ENCODE data around the gene QSOX1.
A peak's percentile ranks its signal among the peaks of the same experiment; 100 is the strongest.

Gene QSOX1

DNA sequence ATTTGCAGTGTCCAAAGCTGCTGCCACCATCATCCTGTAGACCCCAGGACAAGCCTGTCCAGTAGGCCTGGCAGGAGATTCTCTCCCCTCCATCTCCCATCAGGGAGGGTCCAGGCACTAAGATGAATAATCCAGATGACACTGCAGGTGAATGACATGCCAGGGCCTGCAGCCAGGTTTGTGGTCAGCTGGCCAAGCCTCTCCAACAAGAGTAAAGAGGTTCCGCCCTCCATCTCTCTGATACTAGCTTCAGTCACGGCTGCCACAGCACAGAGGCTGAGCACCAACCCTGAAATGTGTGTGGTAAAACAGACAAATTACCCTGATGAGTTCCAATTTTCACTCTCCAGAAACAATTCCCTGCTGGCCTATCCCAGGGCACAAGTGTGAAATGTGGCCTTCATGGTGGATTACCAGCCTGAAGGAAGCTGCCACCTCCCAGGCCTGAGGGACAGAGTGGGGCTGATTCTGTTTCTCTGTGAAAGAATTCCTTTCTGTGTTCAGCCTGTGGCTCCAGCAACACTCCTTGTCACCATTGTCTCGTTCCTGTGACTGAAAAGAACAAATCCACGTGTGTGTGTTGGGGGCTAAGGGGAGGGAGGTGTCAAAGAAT lies 55.4 kb downstream of the QSOX1 start:
- Mint-ChIP-seq H3K9me3 (no peaks in the 10 kb centered on the region), H3K27ac (no peak overlapping the region), H3K36me3 (ENCODE audit: insufficient read depth) (no peaks in the 10 kb centered on the region), H3K4me1 (ENCODE audit: low read depth in 2 of 2) (peaks cover 7 to 9% of the 10 kb centered on the region in 2 donors), H3K27me3 (peaks cover 5 to 17% of the 10 kb centered on the region in 2 donors), H3K4me3 (no peak overlapping the region)
- DNase-seq (no peak), ATAC-seq (replicated peaks) (no peak)

- Mint-ChIP-seq H3K36me3 (ENCODE audit: insufficient read depth) (no peaks in the 10 kb centered on the region), H3K27me3 (peaks cover 5 to 17% of the 10 kb centered on the region in 2 donors), H3K4me1 (ENCODE audit: low read depth in 2 of 2) (peaks cover 7 to 9% of the 10 kb centered on the region in 2 donors), H3K27ac (no peak overlapping the region), H3K9me3 (no peaks in the 10 kb centered on the region), H3K4me3 (no peak overlapping the region)
- DNase-seq (no peak), ATAC-seq (replicated peaks) (no peak)
These were observed 56.6 kb downstream of the QSOX1 start for GRCh38 chr1:180211156-180211859.

DNA sequence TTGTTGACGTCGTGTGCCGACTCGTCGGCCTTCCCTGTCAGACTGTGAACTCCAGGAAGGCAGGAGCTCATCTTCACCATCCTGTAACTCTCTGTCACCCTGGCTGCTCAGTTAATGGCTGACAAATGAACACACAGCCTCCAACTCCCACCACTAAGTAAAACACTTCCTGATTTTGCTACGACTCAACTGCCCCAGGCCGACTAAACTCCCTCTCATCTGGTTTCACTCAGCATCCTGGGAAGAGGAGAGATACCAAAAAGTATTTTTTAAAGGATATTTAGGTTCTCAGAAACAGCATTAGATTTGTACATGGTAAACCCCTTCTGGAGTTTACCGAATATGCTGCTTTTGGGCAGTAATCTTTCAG lies 57.2 kb downstream of the QSOX1 start:
- Mint-ChIP-seq H3K4me1 (ENCODE audit: low read depth in 2 of 2) (peaks cover 7 to 9% of the 10 kb centered on the region in 2 donors), H3K27me3 (peaks cover 5 to 17% of the 10 kb centered on the region in 2 donors), H3K36me3 (ENCODE audit: insufficient read depth) (no peaks in the 10 kb centered on the region), H3K9me3 (no peaks in the 10 kb centered on the region), H3K4me3 (no peak overlapping the region), H3K27ac (no peak overlapping the region)
- DNase-seq (no peak), ATAC-seq (replicated peaks) (no peak)

- Mint-ChIP-seq H3K36me3 (ENCODE audit: insufficient read depth) (no peaks in the 10 kb centered on the region), H3K27ac (peak overlapping the region; percentile 39 to 80), H3K4me3 (peak overlapping the region; percentile 60 to 73), H3K27me3 (peaks cover 5 to 17% of the 10 kb centered on the region in 2 donors), H3K4me1 (ENCODE audit: low read depth in 2 of 2) (peaks cover 7 to 9% of the 10 kb centered on the region in 2 donors), H3K9me3 (no peaks in the 10 kb centered on the region)
- DNase-seq (peak; percentile 22 to 55 (median 38)), ATAC-seq (replicated peaks) (peak; percentile 73)
These were observed 58.9 kb downstream of the QSOX1 start for GRCh38 chr1:180213401-180214170.

DNA sequence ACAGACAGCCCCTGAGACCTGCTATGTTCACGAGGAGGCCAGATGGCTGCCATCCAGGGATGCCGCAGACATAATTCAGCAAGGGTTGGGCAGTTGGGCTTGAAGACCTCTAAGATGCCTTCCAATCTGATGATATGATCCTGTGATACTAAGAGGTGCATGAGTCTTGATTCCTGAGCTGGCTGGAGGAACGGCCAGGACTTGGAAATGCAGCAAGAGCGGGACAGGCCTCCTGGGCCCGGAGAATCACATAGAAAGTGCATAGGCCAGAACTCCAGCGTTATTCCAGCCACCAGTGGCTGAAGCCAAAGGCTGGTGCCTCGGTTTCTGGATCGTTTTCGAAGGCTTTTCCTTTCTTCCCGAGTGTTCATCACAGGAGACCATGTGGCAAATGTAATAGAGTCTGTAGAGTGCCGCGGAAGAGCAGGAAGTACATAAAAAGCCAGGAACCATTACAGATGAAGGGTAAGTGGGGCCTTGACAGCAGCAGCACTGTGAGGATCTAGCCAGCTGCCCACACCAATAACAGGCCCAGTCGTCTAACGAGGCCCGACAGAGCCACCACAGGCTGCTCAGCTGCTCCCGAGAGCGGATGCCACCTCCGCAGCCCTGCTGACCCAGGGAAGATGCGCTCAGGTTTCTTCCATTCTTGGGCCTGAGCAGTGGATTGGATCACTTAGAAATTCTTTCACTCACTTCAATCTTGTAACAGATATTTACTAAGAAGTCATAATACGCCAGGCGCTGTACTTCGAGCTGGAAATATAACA lies 61.4 kb downstream of the QSOX1 start:
- H3K27ac Mint-ChIP-seq = peak overlapping the region in 1 of 2 donors; percentile 26
- no peak for ATAC-seq (replicated peaks)
- no peaks in the 10 kb centered on the region for H3K9me3 Mint-ChIP-seq

GRCh38 chr1:180217006-180217405 lies 62.3 kb downstream of the QSOX1 start:
- H3K9me3 Mint-ChIP-seq = no peaks in the 10 kb centered on the region
- peaks cover 2 to 28% of the 10 kb centered on the region in 2 donors for H3K27me3 Mint-ChIP-seq
- H3K36me3 Mint-ChIP-seq (ENCODE audit: insufficient read depth) = no peaks in the 10 kb centered on the region
- H3K4me1 Mint-ChIP-seq (ENCODE audit: low read depth in 2 of 2) = peaks cover 7 to 9% of the 10 kb centered on the region in 2 donors
- DNase-seq (no peak), ATAC-seq (replicated peaks) (no peak)
- no peak overlapping the region for H3K4me3 Mint-ChIP-seq
- no peak overlapping the region for H3K27ac Mint-ChIP-seq

More for the DNA sequence above, 61.4 kb downstream of the QSOX1 start:
- no peak overlapping the region for H3K4me3 Mint-ChIP-seq
- peaks cover 5 to 28% of the 10 kb centered on the region in 2 donors for H3K27me3 Mint-ChIP-seq
- DNase-seq = no peak
- H3K4me1 Mint-ChIP-seq (ENCODE audit: low read depth in 2 of 2) = peaks cover 7 to 9% of the 10 kb centered on the region in 2 donors
- H3K36me3 Mint-ChIP-seq (ENCODE audit: insufficient read depth) = no peaks in the 10 kb centered on the region

- ATAC-seq (replicated peaks) (no peak), DNase-seq (no peak)
- Mint-ChIP-seq H3K4me1 (ENCODE audit: low read depth in 2 of 2) (no peaks in the 10 kb centered on the region), H3K27ac (no peak overlapping the region), H3K27me3 (peaks cover 18 to 47% of the 10 kb centered on the region in 2 donors), H3K36me3 (ENCODE audit: insufficient read depth) (no peaks in the 10 kb centered on the region), H3K4me3 (no peak overlapping the region), H3K9me3 (no peaks in the 10 kb centered on the region)
These were observed 64.4 kb downstream of the QSOX1 start for GRCh38 chr1:180218806-180219765.

GRCh38 chr1:180219776-180220175 lies 65.1 kb downstream of the QSOX1 start:
- Mint-ChIP-seq H3K27me3 (peaks cover 25 to 54% of the 10 kb centered on the region in 2 donors), H3K36me3 (ENCODE audit: insufficient read depth) (no peaks in the 10 kb centered on the region), H3K4me1 (ENCODE audit: low read depth in 2 of 2) (no peaks in the 10 kb centered on the region), H3K27ac (no peak overlapping the region), H3K4me3 (no peak overlapping the region), H3K9me3 (no peaks in the 10 kb centered on the region)
- DNase-seq (no peak), ATAC-seq (replicated peaks) (no peak)

DNA sequence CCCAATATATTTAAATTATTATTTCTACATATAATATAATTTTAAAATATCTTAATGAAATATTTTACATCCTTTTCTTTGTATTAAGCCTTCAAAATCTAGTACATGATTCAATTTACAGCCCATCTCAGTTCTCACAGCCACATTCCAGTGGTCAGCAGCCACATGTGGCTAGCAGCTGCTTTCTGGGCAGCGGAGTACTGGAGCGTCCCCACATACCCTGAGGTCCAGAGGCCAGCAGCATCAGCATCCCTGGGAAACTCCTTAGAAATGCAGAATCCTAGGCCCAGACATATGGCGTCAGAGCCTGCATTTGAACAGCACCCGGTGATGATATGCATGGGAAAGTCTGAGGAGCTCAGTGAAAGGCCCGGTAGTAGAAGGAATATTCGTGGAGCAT lies 66.8 kb downstream of the QSOX1 start:
- Mint-ChIP-seq H3K4me3 (no peak overlapping the region), H3K27me3 (peaks cover 35 to 70% of the 10 kb centered on the region in 2 donors), H3K27ac (no peak overlapping the region), H3K36me3 (ENCODE audit: insufficient read depth) (no peaks in the 10 kb centered on the region), H3K9me3 (no peaks in the 10 kb centered on the region), H3K4me1 (ENCODE audit: low read depth in 2 of 2) (no peaks in the 10 kb centered on the region)
- no peak for ATAC-seq (replicated peaks)
- DNase-seq = no peak

DNA sequence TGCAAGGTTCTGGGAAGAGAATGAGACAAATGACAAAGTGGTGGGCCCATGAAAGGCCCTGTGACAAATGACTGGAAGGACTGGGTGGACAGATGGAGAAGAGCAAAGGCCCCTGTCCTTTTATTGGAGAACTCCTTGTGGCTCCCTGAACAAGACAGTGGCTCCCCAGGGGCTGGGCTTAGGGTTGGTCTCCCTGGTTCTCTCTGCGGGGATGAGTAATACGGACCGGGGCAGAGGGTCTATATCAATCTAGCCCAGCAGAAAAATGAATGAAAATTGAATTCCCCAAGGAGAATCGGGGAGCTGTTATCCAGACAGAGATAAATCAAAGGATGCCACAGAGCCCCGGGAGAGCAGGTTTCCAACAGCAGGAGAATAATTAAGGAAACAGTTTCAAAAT lies 70.2 kb downstream of the QSOX1 start:
- H3K27ac Mint-ChIP-seq = no peak overlapping the region
- H3K27me3 Mint-ChIP-seq = peaks cover 58 to 88% of the 10 kb centered on the region in 2 donors
- DNase-seq (no peak), ATAC-seq (replicated peaks) (no peak)
- H3K4me1 Mint-ChIP-seq (ENCODE audit: low read depth in 2 of 2) = peaks cover 3 to 6% of the 10 kb centered on the region in 2 donors
- no peaks in the 10 kb centered on the region for H3K9me3 Mint-ChIP-seq
- H3K4me3 Mint-ChIP-seq = no peak overlapping the region
- H3K36me3 Mint-ChIP-seq (ENCODE audit: insufficient read depth) = no peaks in the 10 kb centered on the region

GRCh38 chr1:180225403-180225802 lies 70.7 kb downstream of the QSOX1 start:
- DNase-seq = no peak
- Mint-ChIP-seq H3K4me1 (ENCODE audit: low read depth in 2 of 2) (peaks cover 4 to 6% of the 10 kb centered on the region in 2 donors), H3K36me3 (ENCODE audit: insufficient read depth) (no peaks in the 10 kb centered on the region), H3K27ac (no peak overlapping the region), H3K27me3 (peaks cover 58 to 83% of the 10 kb centered on the region in 2 donors), H3K9me3 (no peaks in the 10 kb centered on the region), H3K4me3 (no peak overlapping the region)
- ATAC-seq (replicated peaks) = no peak

DNA sequence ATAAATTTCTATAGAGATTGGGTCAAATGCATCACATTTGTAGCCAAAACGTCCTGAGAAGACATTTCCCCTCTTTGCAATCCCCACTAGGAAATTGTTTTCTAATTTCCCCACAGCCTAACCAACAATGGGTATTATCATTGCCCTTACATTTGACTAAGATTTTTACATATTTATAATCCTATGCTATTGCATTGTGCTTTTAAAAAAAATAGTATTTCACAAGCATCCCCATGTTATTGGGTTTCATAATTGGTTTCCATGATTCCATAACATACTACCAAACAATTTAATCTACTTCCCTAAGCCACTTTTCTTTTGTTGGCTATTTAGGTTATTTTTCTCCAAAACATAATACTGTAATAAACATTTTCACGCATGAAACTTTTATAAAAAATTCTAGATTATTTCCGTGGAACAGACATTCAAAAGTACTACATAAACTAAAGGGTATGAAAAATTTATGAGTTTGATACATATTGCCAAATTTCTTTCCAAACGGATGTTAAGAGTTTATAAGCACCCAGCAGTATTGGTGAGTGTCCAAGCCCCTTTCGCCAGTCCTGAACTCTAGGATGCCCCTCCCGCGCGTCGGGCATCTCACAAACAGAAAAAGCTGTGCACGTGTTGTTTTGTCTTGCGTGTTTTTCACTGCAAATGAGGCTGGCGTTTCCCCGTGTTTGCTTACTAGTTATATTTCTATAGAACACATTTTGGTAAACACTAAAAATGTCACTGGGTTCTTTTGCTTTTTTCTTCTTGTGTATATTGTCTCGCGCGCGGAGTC lies 73.4 kb downstream of the QSOX1 start:
- Mint-ChIP-seq H3K4me3 (peak overlapping the region; percentile 74 to 76), H3K27ac (no peak overlapping the region), H3K4me1 (ENCODE audit: low read depth in 2 of 2) (peaks cover 8 to 15% of the 10 kb centered on the region in 2 donors), H3K9me3 (no peaks in the 10 kb centered on the region), H3K36me3 (ENCODE audit: insufficient read depth) (no peaks in the 10 kb centered on the region), H3K27me3 (peaks cover 69 to 79% of the 10 kb centered on the region in 2 donors)
- DNase-seq (no peak), ATAC-seq (replicated peaks) (no peak)
